Loucy (cell line): Measurements from ENCODE around the gene SPOCK1.

ENCODE experiments used
- H2AFZ ChIP-seq: fragments of 200-600 bp; sonication (generic); 2 replicates; pipeline ENCODE4 v1.6.0; 2016; ENCODE audit warnings: antibody characterized with exemption, mild to moderate bottlenecking, low read length, moderate library complexity
- H3F3A ChIP-seq: fragments of 200-600 bp; 2 replicates; pipeline ENCODE4 v1.6.0; 2016; ENCODE audit warnings: antibody characterized with exemption, low read depth, mild to moderate bottlenecking
- H3K27me3 ChIP-seq: fragments of 200-600 bp; sonication (generic); 2 replicates; pipeline ENCODE4 v1.6.1; 2014; ENCODE audit warnings: low read length, mild to moderate bottlenecking; ENCODE audit not compliant: insufficient read depth, poor library complexity, severe bottlenecking
- H3K36me3 ChIP-seq: fragments of 200-600 bp; sonication (generic); 2 replicates; pipeline ENCODE4 v1.6.1; 2016; ENCODE audit warnings: low read length; ENCODE audit not compliant: insufficient read depth
- H3K4me1 ChIP-seq: fragments of 200-600 bp; sonication (generic); 2 replicates; pipeline ENCODE4 v1.5.1; 2014; ENCODE audit warnings: low read length, mild to moderate bottlenecking; ENCODE audit not compliant: insufficient read depth, poor library complexity, severe bottlenecking
- H3K4me2 ChIP-seq: fragments of 200-600 bp; sonication (generic); 2 replicates; pipeline ENCODE4 v1.6.0; 2014; ENCODE audit warnings: antibody characterized with exemption, low read length, low read depth, mild to moderate bottlenecking; ENCODE audit not compliant: poor library complexity, severe bottlenecking
- H3K4me3 ChIP-seq: fragments of 200-600 bp; sonication (generic); 2 replicates; pipeline ENCODE4 v1.5.1; 2014; ENCODE audit warnings: low read length, mild to moderate bottlenecking, mixed read lengths; ENCODE audit not compliant: poor library complexity, severe bottlenecking
- H3K79me2 ChIP-seq: fragments of 200-600 bp; sonication (generic); 2 replicates; pipeline ENCODE4 v1.6.1; 2014; ENCODE audit warnings: low read length; ENCODE audit not compliant: insufficient read depth
- H3K9ac ChIP-seq: fragments of 200-600 bp; sonication (generic); 2 replicates; pipeline ENCODE4 v1.6.0; 2014; ENCODE audit warnings: mild to moderate bottlenecking, low read depth, low read length, moderate library complexity; ENCODE audit not compliant: poor library complexity, severe bottlenecking
- H3K9me2 ChIP-seq: fragments of 200-600 bp; sonication (generic); replicated peaks from 2 replicates; pipeline ENCODE4 v1.6.1; 2016; ENCODE audit warnings: low read depth, low read length, mixed read lengths
- H3K9me3 ChIP-seq: fragments of 200-600 bp; sonication (generic); 2 replicates; pipeline ENCODE4 v1.6.1; 2014; ENCODE audit warnings: mild to moderate bottlenecking, antibody characterized with exemption, low read length, low read depth; ENCODE audit not compliant: insufficient read depth
- H4K20me1 ChIP-seq: fragments of 200-600 bp; sonication (generic); 2 replicates; pipeline ENCODE4 v1.6.0; 2014; ENCODE audit warnings: antibody characterized with exemption, low read length, mild to moderate bottlenecking; ENCODE audit not compliant: insufficient read depth, poor library complexity, severe bottlenecking
- EZH2phosphoT487 ChIP-seq: fragments of 200-600 bp; IDR thresholded peaks from 2 replicates; pipeline ENCODE4 v1.6.1; 2018; ENCODE audit warnings: antibody characterized with exemption, mild to moderate bottlenecking, moderate library complexity, borderline replicate concordance
- TF ChIP-seq, protein P1 (sequence below): fragments of 200-600 bp; sonication (generic); conservative IDR thresholded peaks from 2 replicates; pipeline ENCODE4 v1.5.1; 2014; ENCODE audit warnings: mild to moderate bottlenecking, antibody characterized with exemption, low read length

The SPOCK1 gene

GRCh38 chr5:137440795-137441194, 58.3 kb downstream of the SPOCK1 start:
- TF ChIP-seq, protein P1, sequence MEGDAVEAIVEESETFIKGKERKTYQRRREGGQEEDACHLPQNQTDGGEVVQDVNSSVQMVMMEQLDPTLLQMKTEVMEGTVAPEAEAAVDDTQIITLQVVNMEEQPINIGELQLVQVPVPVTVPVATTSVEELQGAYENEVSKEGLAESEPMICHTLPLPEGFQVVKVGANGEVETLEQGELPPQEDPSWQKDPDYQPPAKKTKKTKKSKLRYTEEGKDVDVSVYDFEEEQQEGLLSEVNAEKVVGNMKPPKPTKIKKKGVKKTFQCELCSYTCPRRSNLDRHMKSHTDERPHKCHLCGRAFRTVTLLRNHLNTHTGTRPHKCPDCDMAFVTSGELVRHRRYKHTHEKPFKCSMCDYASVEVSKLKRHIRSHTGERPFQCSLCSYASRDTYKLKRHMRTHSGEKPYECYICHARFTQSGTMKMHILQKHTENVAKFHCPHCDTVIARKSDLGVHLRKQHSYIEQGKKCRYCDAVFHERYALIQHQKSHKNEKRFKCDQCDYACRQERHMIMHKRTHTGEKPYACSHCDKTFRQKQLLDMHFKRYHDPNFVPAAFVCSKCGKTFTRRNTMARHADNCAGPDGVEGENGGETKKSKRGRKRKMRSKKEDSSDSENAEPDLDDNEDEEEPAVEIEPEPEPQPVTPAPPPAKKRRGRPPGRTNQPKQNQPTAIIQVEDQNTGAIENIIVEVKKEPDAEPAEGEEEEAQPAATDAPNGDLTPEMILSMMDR, result no peak
- TF ChIP-seq EZH2phosphoT487, result no peak
- no peaks in the 10 kb centered on the region for H4K20me1 ChIP-seq
- no peak overlapping the region for H3K9ac ChIP-seq
- H3K36me3 ChIP-seq, result no peaks in the 10 kb centered on the region
- H3K4me3 ChIP-seq, result no peak overlapping the region
- H3K27me3 ChIP-seq, result no peaks in the 10 kb centered on the region
- no peaks in the 10 kb centered on the region for H3K4me1 ChIP-seq
- no peaks in the 10 kb centered on the region for H3K9me3 ChIP-seq
- H2AFZ ChIP-seq, result no peak overlapping the region
- no peaks in the 10 kb centered on the region for H3F3A ChIP-seq
- no peak overlapping the region for H3K4me2 ChIP-seq
- no peaks in the 10 kb centered on the region for H3K79me2 ChIP-seq
- no peaks in the 10 kb centered on the region for H3K9me2 ChIP-seq

GRCh38 chr5:137439645-137440044, 59.5 kb downstream of the SPOCK1 start:
- Histone ChIP-seq H3K27me3 (no peaks in the 10 kb centered on the region), H3K4me1 (no peaks in the 10 kb centered on the region), H3K9ac (no peak overlapping the region), H3K4me2 (no peak overlapping the region), H3F3A (no peaks in the 10 kb centered on the region), H3K79me2 (no peaks in the 10 kb centered on the region), H2AFZ (no peak overlapping the region), H4K20me1 (no peaks in the 10 kb centered on the region), H3K36me3 (no peaks in the 10 kb centered on the region), H3K4me3 (no peak overlapping the region), H3K9me3 (no peaks in the 10 kb centered on the region), H3K9me2 (no peaks in the 10 kb centered on the region)
- TF ChIP-seq, protein P1, result no peak
- no peak for TF ChIP-seq EZH2phosphoT487

DNA sequence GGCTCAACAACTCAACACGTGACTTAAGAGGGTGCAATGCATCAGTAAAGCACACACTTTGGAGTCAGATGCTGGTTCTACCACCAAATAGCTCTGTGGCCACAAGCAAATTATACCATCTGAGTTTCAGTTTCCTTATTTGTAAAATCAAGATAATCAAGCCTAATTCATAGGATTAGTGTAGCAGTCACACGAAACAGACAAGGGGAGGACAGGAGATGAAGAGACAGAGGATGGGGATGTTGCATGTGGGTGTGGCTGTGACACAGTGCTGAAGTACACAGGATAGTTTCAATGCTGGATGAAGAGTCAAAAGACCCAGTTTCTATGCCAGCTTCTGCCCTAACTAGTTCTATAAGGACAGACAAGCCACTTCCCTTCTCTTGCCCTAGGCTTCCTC, 60.2 kb downstream of the SPOCK1 start:
- Histone ChIP-seq H3K4me3 (no peak overlapping the region), H3K9me3 (no peaks in the 10 kb centered on the region), H3F3A (no peaks in the 10 kb centered on the region), H3K27me3 (no peaks in the 10 kb centered on the region), H3K9ac (no peak overlapping the region), H3K4me2 (no peak overlapping the region), H3K36me3 (no peaks in the 10 kb centered on the region), H3K79me2 (no peaks in the 10 kb centered on the region), H3K9me2 (no peaks in the 10 kb centered on the region), H2AFZ (no peak overlapping the region), H3K4me1 (no peaks in the 10 kb centered on the region), H4K20me1 (no peaks in the 10 kb centered on the region)
- TF ChIP-seq EZH2phosphoT487, result no peak

- no peaks in the 10 kb centered on the region for H3F3A ChIP-seq
- no peaks in the 10 kb centered on the region for H3K9me3 ChIP-seq
- H2AFZ ChIP-seq, result no peak overlapping the region
- TF ChIP-seq EZH2phosphoT487, result no peak
- TF ChIP-seq, protein P1, result no peak
- no peak overlapping the region for H3K4me3 ChIP-seq
- no peak overlapping the region for H3K9ac ChIP-seq
- H3K4me1 ChIP-seq, result no peaks in the 10 kb centered on the region
- no peaks in the 10 kb centered on the region for H3K27me3 ChIP-seq
- no peak overlapping the region for H3K4me2 ChIP-seq
- no peaks in the 10 kb centered on the region for H4K20me1 ChIP-seq
- no peaks in the 10 kb centered on the region for H3K79me2 ChIP-seq
- H3K9me2 ChIP-seq, result no peaks in the 10 kb centered on the region
- H3K36me3 ChIP-seq, result no peaks in the 10 kb centered on the region
These were observed 61.4 kb downstream of the SPOCK1 start for GRCh38 chr5:137437774-137438173.
